RWPE1 (cell line): ENCODE measurements around the gene DEDD.

Experiments
- CTCF ChIA-PET: fragments of 350-600 bp; sonication (Branson Sonifier 250); formaldehyde crosslinking; extraction: SDS; loops from one replicate; lab custom pipeline; 2021; lab: Yijun Ruan, JAX
- POLR2A ChIA-PET: fragments of 400-600 bp; formaldehyde crosslinking; extraction: SDS; loops from one replicate; lab custom pipeline; 2020; ENCODE audit warnings: antibody characterized with exemption; ENCODE audit not compliant: low non-redundant PET; lab: Yijun Ruan, JAX
- DNase-seq: peaks from one replicate; pipeline ENCODE4 v3.0.0; 2012; ENCODE audit warnings: low spot score
- H3K27ac ChIP-seq: fragments of 450-650 bp; 2 replicates; pipeline ENCODE4 v1.5.1; 2017
- CTCF ChIP-seq: fragments of 450-650 bp; conservative IDR thresholded peaks from 2 replicates; pipeline ENCODE4 v1.5.1; 2017; ENCODE audit warnings: low read depth, mild to moderate bottlenecking

Gene DEDD

GRCh38 chr1:161159913-161160243, 27.4 kb upstream of the DEDD start:
- no peak for TF ChIP-seq CTCF
- ChIA-PET POLR2A (no interaction called here), CTCF (no interaction called here)
- peak overlapping the region; percentile 79 for H3K27ac ChIP-seq
- DNase-seq: no peak

GRCh38 chr1:161159087-161159912, 26.8 kb upstream of the DEDD start, which contains the start of gene USP21:
TSS of gene USP21 (plus strand) at chr1:161159500. CDS start at chr1:161160641, 1,141 bp downstream.
- peak within 1 kb of the TSS; percentile 79 for H3K27ac ChIP-seq
- TF ChIP-seq CTCF: peak; percentile 43
- peak; percentile 96 for DNase-seq
- ChIA-PET CTCF (no interaction called here), POLR2A (interaction anchor here (0.6 kb wide), 1 partner anchor 90 kb away, joined by 4 read pairs; no protein-coding TSS in a partner anchor)

GRCh38 chr1:161158316-161159010, 26.0 kb upstream of the DEDD start:
- no peak for TF ChIP-seq CTCF
- H3K27ac ChIP-seq: peak overlapping the region; percentile 79
- POLR2A ChIA-PET: interaction anchor here (0.6 kb wide), 1 partner anchor 91 kb away, joined by 4 read pairs; no protein-coding TSS in a partner anchor
- CTCF ChIA-PET: interaction anchor here (0.7 kb wide), 1 partner anchor 19 kb away, joined by 3 read pairs; the partner anchor contains the start of gene B4GALT3
- no peak for DNase-seq

GRCh38 chr1:161157867-161158266, 25.4 kb upstream of the DEDD start:
- ChIA-PET CTCF (interaction anchor here (0.6 to 0.7 kb wide), 2 partner anchors 19 to 127 kb away, joined by 3 read pairs; partner anchors contain the start of gene B4GALT3), POLR2A (no interaction called here)
- DNase-seq: no peak
- H3K27ac ChIP-seq: no peak overlapping the region
- no peak for TF ChIP-seq CTCF

GRCh38 chr1:161153682-161154337, 21.3 kb upstream of the DEDD start, which contains the start of gene UFC1:
TSS of gene UFC1 (plus strand) at chr1:161153978. CDS start at chr1:161153998, 20 bp downstream.
- TF ChIP-seq CTCF: no peak
- peak within 1 kb of the TSS; percentile 97 for H3K27ac ChIP-seq
- DNase-seq: peak; percentile 80
- CTCF ChIA-PET: interaction anchor here (0.6 kb wide), 2 partner anchors 20 to 169 kb away, joined by 3 to 4 read pairs; no protein-coding TSS in a partner anchor
- POLR2A ChIA-PET: interaction anchor here (0.5 to 2.0 kb wide), 3 partner anchors 12 to 28 kb away, joined by 3 to 6 read pairs (median 4); partner anchors contain the start of gene PPOX
